ENCODE results near the gene CES1. TPM values are rescaled to one million over a fixed set of nuclear protein-coding genes. Genes with fewer than 3 reads are reported as not detected.
"Not testable (repeated sequence)": the region's sequence is repeated elsewhere in the genome, so short reads cannot be mapped to it uniquely, and the experiment has no call there.

CES1 gene
- total RNA-seq, 4 donors from 2014 or later: 1.3 to 31.7 (median 14.5) TPM

DNA sequence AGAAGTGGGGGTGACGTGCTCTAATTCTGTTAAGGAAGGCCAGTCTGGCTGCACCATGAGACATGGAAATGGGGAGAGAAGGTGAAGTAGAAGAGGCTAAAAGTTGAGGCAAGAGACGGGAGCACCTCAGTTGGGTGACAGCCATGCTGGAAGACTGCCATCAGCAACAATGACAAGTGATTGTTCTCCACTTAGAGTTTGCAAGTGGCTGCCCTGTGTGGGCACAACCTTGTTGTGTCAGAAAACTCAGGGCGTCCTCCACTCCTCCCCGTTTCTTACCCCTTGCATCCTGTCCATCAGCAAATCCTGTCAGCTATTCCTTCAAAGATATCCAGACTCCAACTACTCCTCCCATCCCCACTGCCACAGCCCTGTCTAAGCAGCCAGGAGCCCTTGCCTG, 17.6 kb downstream of the CES1 start:
- Histone ChIP-seq H3K27me3 (peaks cover 0 to 4% of the 10 kb centered on the region in 2 donors), H3K27ac (no peak overlapping the region), H3K36me3 (no peaks in the 10 kb centered on the region), H3K4me3 (no peak overlapping the region), H3K4me1 (no peaks in the 10 kb centered on the region), H3K9me3 (no peaks in the 10 kb centered on the region)
- intact Hi-C loops (cut with DNase I; ENCODE audit: low total_unique reads): no loop called here
- no peak for DNase-seq
- no peak for TF ChIP-seq POLR2A (IDR thresholded peaks at IDR 0.05)
- TF ChIP-seq, protein P1, sequence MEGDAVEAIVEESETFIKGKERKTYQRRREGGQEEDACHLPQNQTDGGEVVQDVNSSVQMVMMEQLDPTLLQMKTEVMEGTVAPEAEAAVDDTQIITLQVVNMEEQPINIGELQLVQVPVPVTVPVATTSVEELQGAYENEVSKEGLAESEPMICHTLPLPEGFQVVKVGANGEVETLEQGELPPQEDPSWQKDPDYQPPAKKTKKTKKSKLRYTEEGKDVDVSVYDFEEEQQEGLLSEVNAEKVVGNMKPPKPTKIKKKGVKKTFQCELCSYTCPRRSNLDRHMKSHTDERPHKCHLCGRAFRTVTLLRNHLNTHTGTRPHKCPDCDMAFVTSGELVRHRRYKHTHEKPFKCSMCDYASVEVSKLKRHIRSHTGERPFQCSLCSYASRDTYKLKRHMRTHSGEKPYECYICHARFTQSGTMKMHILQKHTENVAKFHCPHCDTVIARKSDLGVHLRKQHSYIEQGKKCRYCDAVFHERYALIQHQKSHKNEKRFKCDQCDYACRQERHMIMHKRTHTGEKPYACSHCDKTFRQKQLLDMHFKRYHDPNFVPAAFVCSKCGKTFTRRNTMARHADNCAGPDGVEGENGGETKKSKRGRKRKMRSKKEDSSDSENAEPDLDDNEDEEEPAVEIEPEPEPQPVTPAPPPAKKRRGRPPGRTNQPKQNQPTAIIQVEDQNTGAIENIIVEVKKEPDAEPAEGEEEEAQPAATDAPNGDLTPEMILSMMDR (IDR thresholded peaks at IDR 0.05): no peak

DNA sequence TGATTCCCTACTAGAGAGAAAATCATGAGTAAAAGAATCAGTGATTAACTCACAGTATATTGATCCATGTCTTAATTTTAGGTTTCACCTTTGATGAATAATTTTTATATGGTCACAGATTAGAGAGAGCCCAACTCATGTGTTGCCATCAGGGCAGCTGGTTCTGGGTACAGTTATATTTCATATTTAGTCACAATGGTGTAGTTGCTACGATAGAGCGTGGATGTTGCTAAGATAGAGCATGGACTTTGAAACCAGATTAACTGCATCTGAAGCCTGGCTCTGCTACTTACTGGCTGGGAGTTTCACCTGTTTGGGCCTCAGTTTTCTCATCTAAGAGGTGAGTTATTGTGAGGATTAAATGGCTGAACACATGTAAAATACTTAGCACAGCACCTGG, 18.7 kb downstream of the CES1 start:
- H3K36me3 ChIP-seq; H3K27ac ChIP-seq; H3K9me3 ChIP-seq; DNase-seq; H3K27me3 ChIP-seq; H3K4me1 ChIP-seq; intact Hi-C loops (cut with DNase I; ENCODE audit: low total_unique reads); H3K4me3 ChIP-seq: not testable (repeated sequence)

DNA sequence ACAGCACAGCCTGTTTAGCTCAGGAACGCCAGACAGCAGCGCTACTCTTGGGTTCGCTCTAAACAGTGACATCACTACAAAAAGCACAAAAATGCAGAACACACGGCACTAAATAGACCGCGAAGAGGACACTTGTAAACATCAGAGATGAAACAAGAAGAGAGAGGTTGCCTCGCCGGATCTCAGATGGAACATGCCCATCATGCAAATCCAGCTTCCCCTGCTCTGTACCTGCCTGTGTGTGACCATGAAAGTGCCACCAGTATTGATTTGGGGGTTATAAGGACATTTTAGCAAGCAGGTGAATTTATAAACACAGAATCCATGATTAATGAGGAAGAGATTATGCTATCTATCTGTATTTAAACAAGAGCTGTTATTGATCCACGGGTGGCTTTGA, 19.2 kb downstream of the CES1 start:
- H3K27me3 ChIP-seq; H3K27ac ChIP-seq; H3K4me1 ChIP-seq; DNase-seq; H3K9me3 ChIP-seq; H3K4me3 ChIP-seq; intact Hi-C loops (cut with DNase I; ENCODE audit: low total_unique reads); H3K36me3 ChIP-seq: not testable (repeated sequence)

DNA sequence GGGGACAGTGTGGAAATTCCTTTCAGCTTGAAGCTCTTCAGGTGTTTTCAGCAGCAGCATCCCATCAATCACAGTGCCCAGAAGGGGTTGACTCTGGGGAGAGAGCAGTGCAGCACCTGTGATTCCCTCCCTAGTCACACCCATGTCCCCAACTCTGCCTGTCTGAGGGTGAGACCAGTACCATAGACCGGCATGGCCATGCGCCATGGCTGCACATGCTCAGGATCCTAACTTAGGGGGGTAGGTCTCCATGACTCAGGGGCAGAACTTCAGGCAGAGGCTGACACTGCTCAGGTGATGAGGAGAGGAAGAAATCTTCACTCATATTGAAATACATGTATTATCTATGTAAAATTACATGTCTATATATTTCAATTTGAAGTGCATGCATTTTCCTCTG, 19.9 kb downstream of the CES1 start:
- H3K36me3 ChIP-seq: no peaks in the 10 kb centered on the region
- H3K9me3 ChIP-seq: no peaks in the 10 kb centered on the region
- peaks cover 0 to 4% of the 10 kb centered on the region in 2 donors for H3K27me3 ChIP-seq
- intact Hi-C loops (cut with DNase I; ENCODE audit: low total_unique reads): no loop called here
- no peak overlapping the region for H3K4me3 ChIP-seq
- TF ChIP-seq, protein P1 (IDR thresholded peaks at IDR 0.05): no peak
- TF ChIP-seq POLR2A (IDR thresholded peaks at IDR 0.05): no peak
- H3K27ac ChIP-seq: no peak overlapping the region
- no peaks in the 10 kb centered on the region for H3K4me1 ChIP-seq
- DNase-seq: no peak

DNA sequence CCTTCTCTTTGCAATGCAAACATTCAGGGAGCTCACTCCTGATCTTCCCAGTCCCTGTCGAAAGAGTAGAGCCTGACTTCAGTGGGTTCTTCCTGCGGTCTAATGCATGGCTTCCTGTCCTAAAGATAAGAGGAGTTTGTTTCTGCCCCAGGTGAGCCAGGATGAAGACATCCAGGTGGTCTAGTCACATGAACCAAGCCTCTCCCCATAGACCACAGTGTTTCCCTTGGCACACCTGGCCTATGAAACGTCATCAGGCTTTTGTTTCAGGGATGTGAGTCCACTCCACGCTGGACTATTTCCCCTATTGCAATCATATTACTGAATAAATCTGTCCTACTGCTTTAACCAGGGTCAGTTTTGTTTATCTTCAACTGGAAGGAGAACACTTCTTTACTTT, 21.1 kb downstream of the CES1 start:
- H3K27ac ChIP-seq: no peak overlapping the region
- H3K4me3 ChIP-seq: no peak overlapping the region
- intact Hi-C loops (cut with DNase I; ENCODE audit: low total_unique reads): no loop called here
- no peaks in the 10 kb centered on the region for H3K9me3 ChIP-seq
- H3K4me1 ChIP-seq: no peaks in the 10 kb centered on the region
- no peak for DNase-seq
- H3K36me3 ChIP-seq: no peaks in the 10 kb centered on the region
- no peaks in the 10 kb centered on the region for H3K27me3 ChIP-seq
- TF ChIP-seq, protein P1 (IDR thresholded peaks at IDR 0.05): no peak
- no peak for TF ChIP-seq POLR2A (IDR thresholded peaks at IDR 0.05)

DNA sequence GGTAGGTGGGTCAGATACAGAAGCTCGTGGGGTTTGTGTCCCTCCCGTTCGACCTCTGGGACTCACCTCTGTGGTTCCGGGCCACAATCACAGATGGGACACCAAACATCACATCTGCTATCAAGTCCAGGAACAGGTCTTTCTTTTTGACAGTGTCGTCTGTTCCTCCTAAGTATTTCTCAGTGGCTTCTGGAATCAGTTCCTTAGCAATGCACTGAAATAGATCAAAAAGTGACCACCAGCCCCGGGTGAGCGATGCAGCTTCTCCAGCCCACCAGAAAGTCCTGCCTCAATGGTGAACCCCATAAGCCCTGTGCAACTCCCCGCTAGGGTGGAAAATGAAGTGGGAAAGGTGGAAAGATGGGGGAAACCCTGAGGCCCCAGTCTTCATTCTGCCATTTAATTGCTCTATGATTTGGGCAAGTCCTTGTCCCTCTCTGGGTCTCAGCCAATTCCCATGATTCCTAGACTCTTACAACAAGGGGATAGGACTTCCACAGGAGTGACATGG, 22.4 kb downstream of the CES1 start:
- no peaks in the 10 kb centered on the region for H3K36me3 ChIP-seq
- H3K4me3 ChIP-seq: no peak overlapping the region
- no peaks in the 10 kb centered on the region for H3K4me1 ChIP-seq
- DNase-seq: no peak
- no peaks in the 10 kb centered on the region for H3K27me3 ChIP-seq
- intact Hi-C loops (cut with DNase I; ENCODE audit: low total_unique reads): no loop called here
- TF ChIP-seq, protein P1 (IDR thresholded peaks at IDR 0.05): no peak
- TF ChIP-seq POLR2A (IDR thresholded peaks at IDR 0.05): no peak
- H3K9me3 ChIP-seq: no peaks in the 10 kb centered on the region
- H3K27ac ChIP-seq: no peak overlapping the region

Measured in uterus (tissue), 4 donors.